Astrocyte (in vitro differentiated cells and primary cell): Measurements from ENCODE around the gene ELOVL2. TPM values are rescaled to one million over a fixed set of nuclear protein-coding genes. Genes with fewer than 3 reads are reported as not detected.
A peak's percentile ranks its signal among the peaks of the same experiment; 100 is the strongest.

Experiments
- DNase-seq: peaks from one replicate; pipeline ENCODE4 v3.0.0-alpha.2; 2010; ENCODE audit warnings: low read depth
- FAIRE-seq: peaks from 2 replicates; lab custom pipeline; 2011; peaks lifted over from hg19 to GRCh38; lab: Jason Lieb, UNC
- H2AFZ ChIP-seq: 2 replicates; pipeline ENCODE4 v1.6.0; 2012; ENCODE audit warnings: low read depth, low read length, inconsistent platforms
- H3K27ac ChIP-seq: 2 replicates; pipeline ENCODE4 v1.5.1; 2011; ENCODE audit warnings: low read depth, low read length, inconsistent platforms
- H3K27me3 ChIP-seq: 2 replicates; pipeline ENCODE4 v1.6.0; 2011; ENCODE audit warnings: low read length, inconsistent platforms; ENCODE audit not compliant: insufficient read depth
- H3K36me3 ChIP-seq: 2 replicates; pipeline ENCODE4 v1.5.1; 2011; ENCODE audit warnings: low read length, inconsistent platforms; ENCODE audit not compliant: insufficient read depth
- H3K4me1 ChIP-seq: 2 replicates; pipeline ENCODE4 v1.5.1; 2011; ENCODE audit warnings: low read length, inconsistent platforms; ENCODE audit not compliant: insufficient read depth
- H3K4me2 ChIP-seq: 2 replicates; pipeline ENCODE4 v1.6.0; 2012; ENCODE audit warnings: low read length, inconsistent platforms
- H3K4me3 ChIP-seq: 2 replicates; pipeline ENCODE4 v1.5.1; 2011; ENCODE audit warnings: low read depth, mild to moderate bottlenecking, low read length, inconsistent platforms; ENCODE audit not compliant: insufficient read depth
- H3K79me2 ChIP-seq: 2 replicates; pipeline ENCODE4 v1.6.0; 2012; ENCODE audit warnings: mild to moderate bottlenecking, low read length, inconsistent platforms; ENCODE audit not compliant: insufficient read depth
- H3K9ac ChIP-seq: 2 replicates; pipeline ENCODE4 v1.6.0; 2012; ENCODE audit warnings: mild to moderate bottlenecking, low read length, inconsistent platforms
- H3K9me3 ChIP-seq: 2 replicates; pipeline ENCODE4 v1.5.1; 2012; ENCODE audit warnings: low read depth, mild to moderate bottlenecking, low read length, inconsistent platforms; ENCODE audit not compliant: insufficient read depth
- H4K20me1 ChIP-seq: 2 replicates; pipeline ENCODE4 v1.6.0; 2012; ENCODE audit warnings: low read length, inconsistent platforms; ENCODE audit not compliant: insufficient read depth
- H3K27ac Mint-ChIP-seq: one replicate; pipeline ENCODE4 v1.8.0; 2021; ENCODE audit warnings: mild to moderate bottlenecking, mixed read lengths; ENCODE audit not compliant: unreplicated experiment
- H3K27me3 Mint-ChIP-seq: one replicate; pipeline ENCODE4 v1.8.0; 2021; ENCODE audit warnings: low read depth, mixed read lengths; ENCODE audit not compliant: unreplicated experiment
- H3K36me3 Mint-ChIP-seq: one replicate; pipeline ENCODE4 v1.8.0; 2021; ENCODE audit warnings: low read depth, mixed read lengths; ENCODE audit not compliant: unreplicated experiment
- H3K4me1 Mint-ChIP-seq: one replicate; pipeline ENCODE4 v1.8.0; 2021; ENCODE audit warnings: low read depth, mixed read lengths; ENCODE audit not compliant: unreplicated experiment
- H3K4me3 Mint-ChIP-seq: one replicate; pipeline ENCODE4 v1.8.0; 2021; ENCODE audit warnings: mild to moderate bottlenecking, moderate library complexity, mixed read lengths; ENCODE audit not compliant: unreplicated experiment
- H3K9me3 Mint-ChIP-seq: one replicate; pipeline ENCODE4 v1.8.0; 2021; ENCODE audit warnings: mild to moderate bottlenecking, mixed read lengths; ENCODE audit not compliant: unreplicated experiment
- EZH2 ChIP-seq: IDR thresholded peaks from 2 replicates; pipeline ENCODE4 v1.6.1; 2012; ENCODE audit warnings: mild to moderate bottlenecking, low read length, inconsistent platforms; ENCODE audit not compliant: insufficient read depth
- total RNA-seq: library from RNA; stranded (reverse); gene quantifications from 2 replicates; pipeline ENCODE4 v1.2.1, GENCODE V29; 2021
- TF ChIP-seq, protein P1 (sequence below): IDR thresholded peaks from 2 replicates; pipeline ENCODE4 v1.5.1; 2011; ENCODE audit warnings: low read depth, mild to moderate bottlenecking, inconsistent platforms, low read length, moderate library complexity; ENCODE audit not compliant: insufficient read depth

The ELOVL2 gene
- total RNA-seq, 1 donor from 2014 or later, result 5.7 TPM

DNA sequence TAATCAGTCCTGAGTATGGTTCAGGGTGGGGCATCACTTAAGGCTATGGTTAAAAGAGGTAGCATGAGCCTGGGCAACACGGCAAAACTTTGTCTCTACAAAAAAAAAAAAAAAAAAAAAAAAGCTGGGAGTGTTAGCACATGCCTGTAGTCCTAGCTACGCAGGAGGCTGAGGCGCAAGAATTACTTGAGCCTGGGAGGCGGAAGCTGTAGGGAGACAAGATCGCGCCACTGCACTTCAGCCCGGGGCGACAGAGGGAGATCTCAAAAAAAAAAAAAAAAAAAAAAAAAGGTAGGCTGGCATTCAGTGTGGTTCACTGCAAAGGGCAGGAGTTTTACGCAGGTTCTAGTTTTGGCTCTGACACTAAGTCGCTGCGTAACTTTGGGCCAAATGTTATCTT is 15.1 kb downstream of the ELOVL2 start:
- Mint-ChIP-seq H3K9me3 (no peaks in the 10 kb centered on the region), H3K27ac (no peak overlapping the region), H3K27me3 (no peaks in the 10 kb centered on the region), H3K4me3 (no peak overlapping the region), H3K36me3 (no peaks in the 10 kb centered on the region), H3K4me1 (peaks cover 22% of the 10 kb centered on the region)
- TF ChIP-seq EZH2, result no peak
- TF ChIP-seq, protein P1, sequence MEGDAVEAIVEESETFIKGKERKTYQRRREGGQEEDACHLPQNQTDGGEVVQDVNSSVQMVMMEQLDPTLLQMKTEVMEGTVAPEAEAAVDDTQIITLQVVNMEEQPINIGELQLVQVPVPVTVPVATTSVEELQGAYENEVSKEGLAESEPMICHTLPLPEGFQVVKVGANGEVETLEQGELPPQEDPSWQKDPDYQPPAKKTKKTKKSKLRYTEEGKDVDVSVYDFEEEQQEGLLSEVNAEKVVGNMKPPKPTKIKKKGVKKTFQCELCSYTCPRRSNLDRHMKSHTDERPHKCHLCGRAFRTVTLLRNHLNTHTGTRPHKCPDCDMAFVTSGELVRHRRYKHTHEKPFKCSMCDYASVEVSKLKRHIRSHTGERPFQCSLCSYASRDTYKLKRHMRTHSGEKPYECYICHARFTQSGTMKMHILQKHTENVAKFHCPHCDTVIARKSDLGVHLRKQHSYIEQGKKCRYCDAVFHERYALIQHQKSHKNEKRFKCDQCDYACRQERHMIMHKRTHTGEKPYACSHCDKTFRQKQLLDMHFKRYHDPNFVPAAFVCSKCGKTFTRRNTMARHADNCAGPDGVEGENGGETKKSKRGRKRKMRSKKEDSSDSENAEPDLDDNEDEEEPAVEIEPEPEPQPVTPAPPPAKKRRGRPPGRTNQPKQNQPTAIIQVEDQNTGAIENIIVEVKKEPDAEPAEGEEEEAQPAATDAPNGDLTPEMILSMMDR, result no peak
- no peaks in the 10 kb centered on the region for H3K36me3 ChIP-seq
- FAIRE-seq (no peak), DNase-seq (no peak)
- no peak overlapping the region for H3K4me2 ChIP-seq
- no peaks in the 10 kb centered on the region for H3K27me3 ChIP-seq
- no peak overlapping the region for H3K27ac ChIP-seq
- no peaks in the 10 kb centered on the region for H3K9me3 ChIP-seq
- H3K79me2 ChIP-seq, result no peaks in the 10 kb centered on the region
- H4K20me1 ChIP-seq, result no peaks in the 10 kb centered on the region
- peaks cover 3% of the 10 kb centered on the region for H3K4me1 ChIP-seq
- H3K4me3 ChIP-seq, result no peak overlapping the region
- no peak overlapping the region for H3K9ac ChIP-seq
- H2AFZ ChIP-seq, result no peak overlapping the region

DNA sequence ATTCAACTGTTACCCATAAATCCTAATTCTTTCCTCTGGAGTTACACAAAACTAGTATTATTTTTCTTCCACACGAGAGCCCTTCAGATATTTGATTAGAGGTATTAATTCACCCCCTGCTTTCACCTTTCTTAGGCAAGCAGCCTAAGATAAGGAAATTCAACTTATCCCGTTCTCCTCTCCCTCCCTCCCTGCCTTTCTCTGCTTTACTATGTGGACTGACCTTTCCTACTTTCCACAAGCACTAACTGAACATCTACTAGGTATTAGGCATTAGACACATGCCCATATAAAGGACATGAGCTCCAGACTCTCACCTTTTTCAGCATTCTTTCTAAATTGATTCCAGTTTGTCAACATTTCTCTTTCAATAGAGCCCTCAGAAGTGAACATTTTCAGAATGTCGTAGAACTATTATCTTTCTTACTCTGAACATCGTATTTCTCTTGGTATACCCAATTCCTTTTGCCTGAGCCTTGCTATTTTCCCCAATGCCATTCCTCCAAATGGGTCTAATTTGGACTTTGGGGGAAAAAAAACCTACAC is 16.5 kb downstream of the ELOVL2 start:
- Histone ChIP-seq H3K27me3 (no peaks in the 10 kb centered on the region), H2AFZ (no peak overlapping the region), H4K20me1 (no peaks in the 10 kb centered on the region), H3K79me2 (no peaks in the 10 kb centered on the region), H3K27ac (no peak overlapping the region), H3K36me3 (no peaks in the 10 kb centered on the region), H3K4me1 (peaks cover 3% of the 10 kb centered on the region), H3K4me2 (no peak overlapping the region), H3K9ac (no peak overlapping the region), H3K4me3 (no peak overlapping the region), H3K9me3 (no peaks in the 10 kb centered on the region)
- no peak for FAIRE-seq
- no peak overlapping the region for H3K4me3 Mint-ChIP-seq
- no peak overlapping the region for H3K27ac Mint-ChIP-seq
- TF ChIP-seq, protein P1, result no peak
- no peak for TF ChIP-seq EZH2
- peaks cover 14% of the 10 kb centered on the region for H3K4me1 Mint-ChIP-seq
- no peak for DNase-seq
- H3K9me3 Mint-ChIP-seq, result no peaks in the 10 kb centered on the region
- no peaks in the 10 kb centered on the region for H3K27me3 Mint-ChIP-seq
- H3K36me3 Mint-ChIP-seq, result no peaks in the 10 kb centered on the region

DNA sequence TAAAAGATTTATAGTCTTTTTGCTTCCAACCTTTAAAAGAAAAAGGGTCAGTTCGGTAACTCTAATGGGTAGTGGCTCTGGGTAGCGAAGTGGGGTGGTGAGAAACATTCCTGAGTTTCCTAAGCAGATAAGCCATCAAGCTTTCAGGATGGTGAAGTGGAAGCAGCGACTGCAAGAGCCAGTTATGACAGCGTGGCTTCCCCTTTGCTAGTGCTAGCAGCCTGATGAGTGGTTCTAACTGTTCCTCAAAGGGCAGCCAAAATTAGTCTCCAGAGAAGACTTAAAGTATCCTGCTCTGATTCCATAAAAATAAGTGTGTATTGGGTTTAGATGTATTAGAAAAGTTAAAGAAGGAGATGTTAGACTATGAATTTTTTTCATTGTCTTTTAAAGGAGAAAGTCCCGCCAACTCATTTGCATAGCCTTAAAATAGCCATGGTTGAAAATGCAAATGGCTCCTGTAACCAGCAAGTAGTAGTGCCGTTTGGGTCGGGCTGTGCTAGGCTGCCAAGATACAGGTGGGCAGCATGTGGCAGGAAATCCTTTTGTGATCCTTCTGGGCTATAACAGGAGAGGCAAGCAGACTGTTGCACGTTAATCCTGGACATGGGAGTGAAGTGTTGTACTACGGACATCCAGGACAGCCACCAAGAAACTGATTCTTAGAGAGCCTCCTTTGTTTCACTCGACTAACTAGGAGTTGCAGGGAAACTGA is 18.0 kb downstream of the ELOVL2 start:
- peak overlapping the region; percentile 32 for H3K4me2 ChIP-seq
- no peaks in the 10 kb centered on the region for H3K9me3 ChIP-seq
- Mint-ChIP-seq H3K27me3 (no peaks in the 10 kb centered on the region), H3K9me3 (no peaks in the 10 kb centered on the region), H3K36me3 (no peaks in the 10 kb centered on the region), H3K27ac (peak overlapping the region; percentile 84), H3K4me3 (peak overlapping the region; percentile 46), H3K4me1 (peaks cover 9% of the 10 kb centered on the region)
- H3K79me2 ChIP-seq, result no peaks in the 10 kb centered on the region
- no peak overlapping the region for H3K9ac ChIP-seq
- no peaks in the 10 kb centered on the region for H3K36me3 ChIP-seq
- no peak overlapping the region for H3K4me3 ChIP-seq
- peaks cover 2% of the 10 kb centered on the region for H3K27me3 ChIP-seq
- H2AFZ ChIP-seq, result peak overlapping the region; percentile 26
- TF ChIP-seq EZH2, result no peak
- TF ChIP-seq, protein P1, result no peak
- FAIRE-seq, result no peak
- no peak overlapping the region for H3K27ac ChIP-seq
- DNase-seq, result no peak
- peaks cover 3% of the 10 kb centered on the region for H3K4me1 ChIP-seq
- no peaks in the 10 kb centered on the region for H4K20me1 ChIP-seq
